Activated CD4-positive, alpha-beta T cell treated with anti-CD3 and anti-CD28 coated beads for 4 hours (primary cell): ENCODE measurements around the gene EXT2.

Source experiments
- DNase-seq, 2 donors: peaks; one replicate each; pipeline ENCODE4 v3.0.0-alpha.2; 2020

Gene EXT2

DNA sequence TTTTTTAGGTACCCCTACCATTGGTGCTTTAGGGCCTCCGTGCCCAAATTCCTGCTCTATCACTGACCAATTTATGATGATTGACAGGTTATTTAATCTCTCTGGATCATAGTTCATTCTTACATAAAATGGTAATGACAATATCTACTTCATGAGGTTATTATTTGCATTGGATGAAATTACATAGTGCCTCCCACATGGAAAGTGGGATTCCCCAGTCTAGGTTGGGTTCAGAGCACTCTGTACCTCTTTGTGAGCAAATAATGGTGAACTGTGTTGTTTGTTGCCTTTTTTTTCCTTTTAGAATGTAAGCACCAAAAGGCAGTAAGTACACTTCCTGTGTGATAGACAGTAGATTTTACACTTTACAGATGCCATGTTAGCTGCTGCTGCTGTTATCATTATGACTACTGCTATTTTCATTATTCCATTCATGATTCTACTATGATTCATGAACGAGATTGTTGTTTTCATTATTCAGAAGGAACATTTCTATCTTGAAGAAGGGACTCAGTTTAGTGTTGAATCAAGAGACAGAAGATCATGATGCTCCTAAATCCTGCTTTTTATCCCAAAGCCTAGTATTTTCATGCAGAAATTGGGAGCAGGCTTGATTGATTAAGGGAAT lies 113.6 kb downstream of the EXT2 start:
- DNase-seq, result no peak

DNA sequence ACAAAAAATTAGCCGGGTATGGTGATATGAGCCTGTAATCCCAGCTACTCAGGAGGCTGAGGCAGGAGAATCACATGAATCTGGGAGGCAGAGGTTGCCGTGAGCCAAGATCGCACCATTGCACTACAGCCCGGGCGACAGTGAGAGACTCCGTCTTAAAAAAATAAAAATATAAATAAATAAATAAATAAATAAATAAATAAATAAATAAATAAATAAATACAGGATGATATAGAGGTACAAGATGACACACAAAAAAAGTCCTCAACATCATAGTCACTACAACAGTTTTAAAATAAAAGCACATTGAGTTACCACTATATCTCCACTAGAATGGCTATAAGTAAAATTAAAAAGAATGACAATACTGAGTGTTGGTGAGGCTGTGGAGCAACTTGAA lies 116.7 kb downstream of the EXT2 start:
- DNase-seq, result no peak

DNA sequence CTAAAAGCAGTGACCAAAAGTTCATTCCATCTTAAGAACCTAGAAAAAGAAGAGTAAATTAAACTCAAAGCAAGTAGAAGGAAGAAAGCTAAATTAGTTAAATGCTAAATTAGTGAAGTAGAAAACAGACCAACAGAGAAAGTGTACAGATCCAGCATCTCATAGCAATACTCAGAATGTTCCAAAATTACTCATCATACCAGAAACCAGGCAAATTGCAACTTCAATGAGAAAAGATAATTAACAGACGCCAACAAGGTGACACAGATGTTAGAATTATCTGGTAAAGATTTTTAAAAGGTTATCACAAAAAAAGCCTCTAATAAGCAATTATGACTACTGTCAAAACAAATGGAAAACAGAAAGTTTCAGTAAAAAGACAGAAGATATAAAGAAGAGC lies 117.7 kb downstream of the EXT2 start:
- no peak for DNase-seq

DNA sequence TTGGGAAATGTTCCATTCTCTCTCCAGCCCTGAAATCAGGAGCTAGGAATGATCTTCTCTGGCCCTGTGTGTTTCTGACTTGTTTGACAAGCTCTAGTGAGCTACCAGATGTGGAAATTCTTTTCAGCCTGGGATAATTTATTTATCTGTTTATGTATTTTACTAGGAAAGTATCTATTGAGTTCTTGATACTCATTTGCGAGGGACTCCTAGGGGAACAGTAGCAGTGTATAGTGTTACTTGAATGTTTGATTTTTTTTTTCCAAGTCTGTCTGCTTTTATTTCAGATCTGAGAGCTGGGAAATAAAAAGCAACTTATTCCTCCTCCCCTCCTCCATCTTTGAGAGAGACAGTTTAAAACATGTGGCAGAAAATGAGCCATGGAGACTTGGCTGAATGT lies 122.0 kb downstream of the EXT2 start:
- DNase-seq, result no peak

DNA sequence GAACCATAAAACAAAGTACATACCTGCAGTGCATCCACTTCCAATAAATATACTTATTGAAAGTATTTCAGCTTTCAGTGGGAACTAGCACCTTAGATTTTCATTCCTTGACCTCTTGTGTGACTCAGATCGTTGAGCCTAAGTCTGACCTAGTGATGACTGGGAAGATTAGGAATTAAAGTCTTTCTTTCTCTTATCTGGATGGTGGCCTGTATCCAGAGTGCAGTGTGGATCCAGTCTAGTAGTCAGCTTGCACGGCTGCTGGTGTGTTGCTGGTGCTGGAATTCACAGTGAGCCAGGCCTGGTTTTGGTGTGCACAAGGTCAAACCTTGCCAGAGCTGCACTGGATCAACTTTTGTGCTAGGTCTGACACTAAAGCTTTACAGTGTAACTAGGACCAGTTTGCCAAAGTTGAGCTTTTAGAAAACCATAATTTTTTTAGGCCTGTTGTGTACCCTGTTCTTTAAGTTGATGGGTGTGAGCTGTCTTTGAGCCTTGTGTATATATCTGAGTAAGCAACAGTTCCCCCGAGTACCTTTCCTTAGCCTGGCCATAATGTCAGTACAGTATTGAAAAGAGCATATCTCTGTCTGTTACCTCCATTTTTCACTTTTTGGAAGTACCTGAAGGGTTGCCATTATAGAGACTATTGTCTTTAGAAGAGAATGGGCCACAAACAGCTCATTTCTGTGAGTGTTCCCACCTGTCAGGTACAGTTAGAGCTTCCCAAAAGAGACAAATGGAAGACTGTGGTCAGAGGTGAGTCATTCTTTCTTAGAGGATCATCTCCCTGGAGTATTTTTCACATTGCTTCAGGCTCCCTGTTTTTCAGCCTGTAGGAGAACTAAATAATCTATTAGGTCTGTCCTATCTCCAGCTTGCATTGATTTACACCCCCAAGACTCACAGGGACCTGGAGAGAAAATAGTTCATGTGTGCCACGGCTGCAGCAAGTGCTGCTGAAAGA lies 124.6 kb downstream of the EXT2 start:
- DNase-seq, result no peak

DNA sequence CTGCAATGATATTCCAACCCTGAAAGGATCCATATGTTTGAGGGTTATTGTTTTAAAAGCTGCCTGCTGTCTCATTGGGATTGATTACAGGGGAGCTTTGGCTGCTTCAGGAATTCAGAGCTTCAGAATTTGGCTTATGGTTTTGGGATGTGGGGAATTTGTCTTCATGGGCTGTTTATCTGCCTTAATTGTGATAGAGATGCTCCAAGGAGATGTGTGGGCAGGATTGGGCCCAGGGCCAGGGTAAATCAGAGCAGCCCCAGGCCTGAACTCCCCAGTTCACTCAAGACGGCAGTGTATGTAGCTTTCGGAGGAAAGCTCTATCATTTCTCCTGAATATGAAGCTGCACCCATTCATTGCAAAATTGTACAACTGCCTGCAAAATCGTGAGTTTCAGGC lies 126.0 kb downstream of the EXT2 start:
- DNase-seq, result no peak

DNA sequence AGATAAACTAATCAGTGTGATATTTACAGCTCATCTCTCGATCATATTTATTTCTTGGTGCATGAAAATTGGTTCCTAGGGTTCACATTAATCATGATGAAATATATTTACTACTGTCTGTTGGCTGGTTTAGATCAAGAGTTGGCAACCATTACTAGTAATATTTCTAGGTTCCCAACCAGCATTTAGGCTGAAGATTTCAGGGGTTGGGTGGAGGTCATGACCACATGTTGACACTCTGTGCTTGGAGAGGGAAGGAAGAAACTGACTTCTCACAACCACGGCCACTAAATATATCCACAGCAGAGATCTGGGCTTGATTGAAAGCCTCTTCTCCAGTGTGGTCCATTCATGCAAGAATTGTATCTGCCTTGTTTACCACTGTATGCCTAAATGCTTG lies 126.5 kb downstream of the EXT2 start:
- no peak for DNase-seq

DNA sequence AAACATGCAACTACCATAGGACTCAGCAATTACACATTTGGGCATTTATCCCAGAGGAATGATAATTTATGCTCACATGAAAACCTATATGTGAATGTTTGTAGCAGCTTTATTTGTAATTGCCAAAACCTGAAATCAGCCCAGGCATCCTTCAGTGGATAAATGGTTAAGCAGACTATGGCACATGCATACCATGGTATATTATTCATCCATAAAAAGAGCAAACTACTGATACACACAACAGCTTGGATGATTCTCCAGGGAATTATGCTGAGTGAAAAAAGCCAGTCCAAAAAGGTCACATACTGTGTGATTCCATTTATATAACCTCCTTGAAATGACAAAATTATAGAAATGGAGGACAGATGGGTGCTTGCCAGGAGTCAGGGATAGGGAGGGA lies 127.8 kb downstream of the EXT2 start:
- no peak for DNase-seq

DNA sequence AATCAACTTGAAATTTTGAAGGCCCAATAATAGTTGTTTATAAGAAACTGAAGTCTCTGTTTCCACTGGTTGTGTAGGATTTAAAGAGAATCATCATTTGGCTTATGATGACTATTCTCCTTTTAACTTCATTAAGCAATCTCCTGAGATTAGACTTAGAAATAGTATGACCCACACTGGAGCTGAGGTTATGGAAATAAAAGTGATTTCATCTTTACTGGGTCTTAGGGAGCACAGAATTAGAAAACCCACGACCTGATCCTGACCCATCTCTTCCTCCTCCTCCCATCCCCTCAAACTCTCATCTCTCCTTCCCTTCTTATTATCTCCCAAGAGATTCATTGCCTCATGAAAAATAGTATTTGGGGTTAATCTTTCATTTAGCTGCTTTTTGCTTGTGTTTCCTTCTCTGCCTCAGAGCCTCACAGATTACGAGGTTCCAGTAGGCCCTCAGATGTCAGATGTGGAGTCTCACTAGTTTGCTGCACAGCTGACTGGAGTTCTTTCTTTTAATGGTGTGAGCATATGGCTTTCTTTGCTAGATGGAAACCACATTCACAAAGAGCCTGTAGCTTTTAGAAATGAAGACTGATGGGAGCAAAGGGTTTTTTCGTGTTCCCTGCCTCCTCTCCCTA lies 129.5 kb downstream of the EXT2 start:
- no peak for DNase-seq

DNA sequence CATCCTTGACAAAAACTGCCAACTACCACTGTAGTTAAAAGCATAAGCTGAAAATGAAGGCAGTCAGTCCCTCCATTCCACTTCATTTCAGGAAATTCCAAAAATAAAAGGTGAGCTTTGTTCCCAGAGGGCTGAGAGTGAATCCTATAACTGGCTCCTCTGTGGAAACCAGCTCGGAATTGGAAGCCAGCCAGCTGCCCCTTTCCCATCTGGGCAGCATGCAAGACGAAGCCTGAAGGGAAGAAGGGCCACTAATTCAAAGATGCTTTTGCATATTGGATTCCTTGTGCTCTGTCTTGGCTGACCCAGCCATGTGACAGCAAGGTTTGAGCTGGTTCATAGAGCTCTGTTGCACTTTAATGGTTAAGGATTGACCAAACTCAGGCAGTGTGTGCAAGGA lies 131.0 kb downstream of the EXT2 start:
- no peak for DNase-seq

DNA sequence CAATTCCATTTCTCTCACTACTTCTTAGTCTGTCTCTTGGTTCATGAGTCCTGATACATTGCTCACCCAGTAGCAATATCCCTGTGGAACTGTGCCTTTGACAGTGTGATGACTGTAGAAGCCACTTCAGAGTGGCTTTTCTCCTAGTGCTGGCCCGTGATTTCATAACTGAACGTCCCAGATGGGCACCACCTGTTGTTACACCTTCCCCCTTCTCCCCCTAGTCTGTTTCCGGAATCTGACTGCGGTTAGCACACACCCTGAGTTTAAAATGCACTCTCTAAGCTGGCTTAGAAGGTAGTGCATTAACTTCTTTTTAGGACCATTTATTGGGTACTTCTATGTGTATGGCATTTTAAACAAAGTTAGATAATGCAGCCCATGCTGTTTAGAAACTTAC lies 131.5 kb downstream of the EXT2 start:
- DNase-seq, result no peak

DNA sequence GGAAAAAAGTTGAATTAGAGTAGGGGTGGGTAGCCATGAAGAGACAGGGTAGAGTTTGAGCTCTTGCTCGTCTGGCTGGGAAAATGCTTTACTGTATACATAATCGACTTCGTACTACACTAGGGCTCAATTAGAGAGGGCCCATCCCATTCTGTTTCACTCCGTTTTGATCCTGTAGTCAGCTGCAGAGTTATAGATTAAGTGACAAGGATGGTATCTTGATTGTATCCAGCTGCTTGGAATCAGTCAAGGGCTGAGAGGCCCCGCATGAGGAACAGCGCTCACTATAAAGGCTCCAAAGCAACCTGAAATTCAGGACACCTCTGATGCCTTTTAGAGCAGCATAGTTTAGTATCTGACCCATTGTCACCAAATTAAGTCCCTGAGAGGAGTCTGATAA lies 132.9 kb downstream of the EXT2 start:
- DNase-seq, result no peak

DNA sequence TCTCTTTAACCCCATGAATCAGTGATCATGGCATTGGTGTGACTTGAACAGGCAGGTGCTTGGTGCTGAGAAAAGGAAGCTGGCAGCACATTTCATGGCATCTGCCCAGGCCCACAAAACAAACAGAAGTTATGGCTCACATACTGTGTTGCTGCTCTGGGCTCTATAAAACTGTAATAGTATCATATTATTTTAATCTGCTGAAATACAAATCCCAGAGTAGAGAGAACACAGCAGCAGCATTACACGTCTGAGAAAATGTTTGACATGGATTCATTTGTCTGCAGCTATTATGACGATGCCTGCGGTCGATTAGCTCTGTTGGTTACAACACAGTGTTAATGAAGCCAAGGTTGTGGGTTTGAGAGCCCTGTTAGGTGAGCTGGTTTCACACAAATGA lies 133.6 kb downstream of the EXT2 start:
- DNase-seq, result no peak

DNA sequence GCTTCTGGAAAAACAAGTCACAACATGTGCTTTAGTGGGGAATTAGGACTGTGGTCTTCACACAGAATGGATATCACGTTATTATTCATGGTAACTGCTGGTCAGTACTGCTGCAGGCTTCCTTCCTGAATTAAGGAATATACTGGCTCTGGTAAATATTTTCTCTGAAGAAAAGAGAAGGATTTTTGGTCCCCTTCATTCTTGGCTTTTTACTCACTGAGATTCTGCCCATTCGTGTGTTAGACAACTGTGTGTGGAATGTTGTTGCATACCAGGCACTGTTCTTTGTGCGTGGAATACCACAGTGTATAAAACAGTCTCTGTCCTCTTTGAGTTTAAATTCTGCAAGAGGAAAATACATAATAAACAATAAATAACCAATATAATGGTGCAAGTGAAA lies 134.1 kb downstream of the EXT2 start:
- DNase-seq, result no peak

DNA sequence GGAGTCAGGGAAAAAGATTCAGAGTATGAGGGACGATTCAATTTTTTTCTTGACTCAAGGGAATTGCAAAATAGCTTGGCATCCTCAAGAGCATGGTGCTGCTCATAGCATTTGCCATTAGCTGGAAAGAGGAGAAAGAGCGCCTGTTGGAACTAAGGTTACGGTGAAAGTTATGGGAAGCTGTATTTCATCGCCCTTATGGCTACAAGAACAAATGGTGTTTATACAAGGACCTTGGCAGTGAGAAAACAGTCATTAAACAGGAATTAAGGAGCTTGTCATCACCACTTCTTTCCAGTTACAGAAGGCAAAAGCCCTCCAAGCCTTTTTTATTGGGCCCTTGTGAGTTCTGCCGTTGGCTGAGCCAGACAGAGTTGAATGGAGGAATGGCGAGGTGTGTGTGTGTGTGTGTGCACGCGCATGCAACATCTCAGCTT lies 140.3 kb downstream of the EXT2 start:
- no peak for DNase-seq

DNA sequence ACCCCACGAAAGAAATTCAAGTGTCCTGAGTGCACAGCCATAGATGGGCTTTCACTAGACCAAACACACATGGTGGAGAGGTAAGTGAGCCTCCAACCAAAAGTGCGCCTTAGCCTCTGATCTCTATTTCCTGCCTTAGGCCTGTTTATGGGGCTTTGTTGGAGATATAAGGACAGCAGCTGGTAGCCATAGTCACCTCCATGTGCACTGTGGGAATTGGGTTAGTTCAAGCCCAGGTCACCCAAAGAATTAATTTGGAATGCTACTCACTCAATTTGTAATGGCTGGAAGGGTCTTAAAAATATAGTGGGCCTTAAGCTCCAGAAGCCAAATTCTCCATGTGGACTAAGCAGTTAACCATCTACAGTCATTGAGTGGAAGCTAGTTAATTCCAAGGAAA lies 140.8 kb downstream of the EXT2 start:
- no peak for DNase-seq

DNA sequence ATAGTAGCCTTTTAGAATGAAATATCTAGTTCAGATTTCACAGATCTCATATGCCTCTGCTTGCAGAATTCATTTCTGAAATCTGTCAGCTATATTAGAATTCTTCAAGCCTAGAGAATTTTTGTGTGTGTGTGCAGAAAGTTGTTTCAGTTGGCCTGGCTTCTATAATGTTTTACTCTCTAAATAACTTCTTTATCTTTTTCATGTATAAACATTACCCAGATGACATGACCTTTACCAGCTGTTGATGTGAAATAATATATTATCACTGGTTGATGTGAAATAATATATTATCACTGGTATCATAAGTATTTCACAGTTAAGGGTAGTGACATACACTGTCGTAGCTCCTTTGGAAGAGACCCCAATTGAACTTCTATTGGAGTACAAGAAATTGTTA lies 141.7 kb downstream of the EXT2 start:
- DNase-seq, result no peak

DNA sequence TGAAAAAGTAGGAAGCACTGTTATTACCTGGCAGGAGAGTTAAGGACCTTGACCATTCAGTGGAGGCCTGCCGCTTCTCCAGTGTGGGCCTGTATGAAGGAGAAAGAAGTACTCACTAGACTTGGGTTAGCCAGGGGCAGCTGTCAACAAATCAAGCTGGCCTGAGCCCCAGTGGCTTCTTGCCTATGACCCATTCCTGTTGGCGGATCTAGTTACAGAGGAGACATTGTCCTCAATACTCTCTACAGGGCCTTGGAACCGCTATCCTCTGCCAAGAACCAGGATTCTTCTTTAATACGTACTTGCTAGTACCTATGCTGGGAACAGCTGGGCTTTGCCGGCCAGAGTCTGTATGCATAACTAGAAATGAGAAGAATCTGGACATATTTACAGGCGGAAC lies 146.4 kb downstream of the EXT2 start:
- no peak for DNase-seq

DNA sequence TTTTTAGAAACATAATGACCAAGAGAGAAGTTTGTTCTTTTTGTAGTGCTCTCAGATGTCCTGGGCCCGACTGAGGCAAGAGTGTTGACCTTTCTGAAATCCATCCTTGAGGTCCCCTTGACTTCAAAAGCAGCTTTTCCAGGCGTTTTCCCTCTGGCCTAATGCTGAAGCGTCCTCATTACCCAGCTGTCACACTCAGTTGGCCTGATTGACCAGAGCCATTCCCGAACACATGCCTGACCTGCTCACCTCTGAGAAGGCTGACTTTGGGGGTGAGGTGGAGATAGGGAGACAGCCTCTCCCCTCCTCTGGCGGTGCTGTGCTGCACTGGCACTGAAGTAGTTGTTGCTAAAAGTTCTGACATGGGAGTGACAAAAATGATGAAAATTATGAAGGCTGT lies 147.6 kb downstream of the EXT2 start:
- DNase-seq, result no peak

DNA sequence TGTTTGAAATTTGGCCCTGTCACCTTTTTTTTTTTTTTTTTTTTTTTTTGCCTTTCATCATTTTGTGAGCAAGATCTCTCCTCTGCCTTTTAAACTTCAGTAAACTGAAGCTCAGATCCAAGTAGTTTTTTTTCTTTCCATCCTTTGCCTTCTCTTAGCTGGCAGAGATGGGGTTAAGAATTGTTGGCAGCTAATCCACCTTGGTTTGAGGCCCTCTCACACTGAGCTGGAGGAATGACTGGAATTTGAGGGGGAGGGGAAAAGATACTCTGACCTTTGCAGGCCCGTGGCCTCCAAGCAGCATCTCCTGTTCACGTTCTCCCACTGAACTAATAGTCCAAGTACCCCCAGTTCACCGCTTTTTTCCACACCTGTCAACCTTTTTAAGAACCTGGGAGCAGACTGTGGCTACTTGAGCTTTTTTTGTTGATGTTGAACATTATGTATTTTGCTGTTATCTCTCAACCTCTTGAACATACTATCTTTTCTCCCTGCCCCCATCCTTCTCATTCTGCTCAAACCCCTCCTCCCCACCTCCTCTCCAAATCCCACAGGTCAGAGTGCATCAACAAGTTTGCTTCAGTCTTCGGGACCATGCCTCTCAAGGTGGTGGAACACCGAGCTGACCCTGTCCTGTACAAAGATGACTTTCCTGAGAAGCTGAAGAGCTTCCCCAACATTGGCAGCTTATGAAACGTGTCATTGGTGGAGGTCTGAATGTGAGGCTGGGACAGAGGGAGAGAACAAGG lies 148.3 kb downstream of the EXT2 start:
- DNase-seq, result no peak

DNA sequence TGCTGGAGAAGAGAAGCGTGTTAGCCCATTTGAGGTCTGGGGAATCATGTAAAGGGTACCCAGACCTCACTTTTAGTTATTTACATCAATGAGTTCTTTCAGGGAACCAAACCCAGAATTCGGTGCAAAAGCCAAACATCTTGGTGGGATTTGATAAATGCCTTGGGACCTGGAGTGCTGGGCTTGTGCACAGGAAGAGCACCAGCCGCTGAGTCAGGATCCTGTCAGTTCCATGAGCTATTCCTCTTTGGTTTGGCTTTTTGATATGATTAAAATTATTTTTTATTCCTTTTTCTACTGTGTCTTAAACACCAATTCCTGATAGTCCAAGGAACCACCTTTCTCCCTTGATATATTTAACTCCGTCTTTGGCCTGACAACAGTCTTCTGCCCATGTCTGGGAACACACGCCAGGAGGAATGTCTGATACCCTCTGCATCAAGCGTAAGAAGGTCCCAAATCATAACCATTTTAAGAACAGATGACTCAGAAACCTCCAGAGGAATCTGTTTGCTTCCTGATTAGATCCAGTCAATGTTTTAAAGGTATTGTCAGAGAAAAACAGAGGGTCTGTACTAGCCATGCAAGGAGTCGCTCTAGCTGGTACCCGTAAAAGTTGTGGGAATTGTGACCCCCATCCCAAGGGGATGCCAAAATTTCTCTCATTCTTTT lies 149.3 kb downstream of the EXT2 start:
- no peak for DNase-seq

DNA sequence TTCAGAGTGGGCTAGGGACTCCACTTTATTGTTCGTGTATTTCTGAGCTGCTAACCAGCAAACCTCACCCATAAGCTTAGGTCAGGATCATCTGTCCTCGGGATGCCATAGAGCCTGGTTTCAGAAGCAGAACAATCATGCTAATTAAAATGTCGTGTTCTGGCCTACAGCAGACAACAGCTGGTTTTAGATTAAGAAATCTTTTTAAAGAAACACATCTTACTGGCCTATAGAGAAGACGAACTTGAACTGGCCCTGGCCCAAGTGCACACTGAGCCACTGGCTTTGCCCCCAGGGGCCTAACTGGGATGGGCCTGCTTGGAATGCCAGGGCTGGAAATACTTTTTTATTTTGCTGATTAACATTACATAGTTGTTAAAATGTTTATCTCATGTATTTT lies 151.2 kb downstream of the EXT2 start:
- no peak for DNase-seq

DNA sequence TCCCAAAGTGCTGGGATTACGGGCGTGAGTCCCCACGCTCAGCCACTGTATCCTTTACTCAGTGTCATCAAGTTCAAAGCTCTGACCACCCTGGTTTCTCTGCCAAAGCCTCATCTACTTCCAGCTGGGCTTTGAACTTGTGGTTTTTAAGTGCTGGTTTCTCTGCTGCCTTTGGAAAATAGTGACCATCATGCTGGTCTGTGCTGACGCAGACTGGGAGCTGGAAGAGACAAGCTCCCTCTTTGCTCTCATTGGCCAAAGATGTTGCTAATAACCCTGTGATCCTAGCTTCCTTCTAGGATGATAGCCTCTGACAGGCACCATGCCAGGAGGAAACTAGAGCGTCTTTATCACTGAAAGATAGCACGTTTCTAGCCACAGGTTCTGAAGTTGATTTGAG lies 152.0 kb downstream of the EXT2 start:
- DNase-seq, result no peak
